GM19468 (cell line): ENCODE data around the gene STK11.

Experiments
- ATAC-seq: cut with Tn5 transposase; IDR thresholded peaks from one replicate; pipeline ENCODE4 v1.9.1; 2021; ENCODE audit warnings: mild to moderate bottlenecking, moderate library complexity, moderate number of reproducible peaks; ENCODE audit not compliant: unreplicated experiment; ENCODE audit errors: extremely low read depth

Gene STK11

GRCh38 chr19:1234051-1234954 is 28.7 kb downstream of the STK11 start:
- ATAC-seq = no peak

GRCh38 chr19:1234955-1235380 is 29.4 kb downstream of the STK11 start:
- no peak for ATAC-seq

- no peak for ATAC-seq
Measured at GRCh38 chr19:1235625-1236538, 30.3 kb downstream of the STK11 start.

GRCh38 chr19:1236576-1236975 is 31.0 kb downstream of the STK11 start:
- no peak for ATAC-seq

- no peak for ATAC-seq
Measured at GRCh38 chr19:1237027-1237659, 31.6 kb downstream of the STK11 start.

- no peak for ATAC-seq
Measured at GRCh38 chr19:1237754-1238368, 32.3 kb downstream of the STK11 start, which contains the start of gene CBARP. Gene CBARP (minus strand): TSS chr19:1238005. CDS start chr19:1236100, 1,905 bp downstream.

- ATAC-seq = no peak
Measured at GRCh38 chr19:1238369-1239303, 33.1 kb downstream of the STK11 start.

- no peak for ATAC-seq
Measured at GRCh38 chr19:1239420-1239795, 33.8 kb downstream of the STK11 start.

- ATAC-seq = no peak
Measured at GRCh38 chr19:1239796-1240737, 34.5 kb downstream of the STK11 start.

GRCh38 chr19:1240925-1241324 is 35.3 kb downstream of the STK11 start:
- ATAC-seq = no peak

- peak; percentile 39 for ATAC-seq
Measured at GRCh38 chr19:1241417-1242095, 36.0 kb downstream of the STK11 start, which contains the start of gene ATP5F1D. Gene ATP5F1D (plus strand): TSS chr19:1241751. CDS start chr19:1241851, 100 bp downstream.

- no peak for ATAC-seq
Measured at GRCh38 chr19:1243768-1244692, 38.5 kb downstream of the STK11 start.

GRCh38 chr19:1244693-1245451 is 39.3 kb downstream of the STK11 start:
- no peak for ATAC-seq

- ATAC-seq = no peak
Measured at GRCh38 chr19:1245494-1246264, 40.1 kb downstream of the STK11 start.
